ENCODE data around the gene MBOAT2.

- no peak for TF ChIP-seq POLR2A (IDR thresholded peaks at IDR 0.05)
- no peak for TF ChIP-seq CTCF (IDR thresholded peaks at IDR 0.05)
Observed at GRCh38 chr2:8882094-8882493, 121.4 kb downstream of the MBOAT2 start.
